Measurements from ENCODE around the gene FILIP1L.

FILIP1L gene

DNA sequence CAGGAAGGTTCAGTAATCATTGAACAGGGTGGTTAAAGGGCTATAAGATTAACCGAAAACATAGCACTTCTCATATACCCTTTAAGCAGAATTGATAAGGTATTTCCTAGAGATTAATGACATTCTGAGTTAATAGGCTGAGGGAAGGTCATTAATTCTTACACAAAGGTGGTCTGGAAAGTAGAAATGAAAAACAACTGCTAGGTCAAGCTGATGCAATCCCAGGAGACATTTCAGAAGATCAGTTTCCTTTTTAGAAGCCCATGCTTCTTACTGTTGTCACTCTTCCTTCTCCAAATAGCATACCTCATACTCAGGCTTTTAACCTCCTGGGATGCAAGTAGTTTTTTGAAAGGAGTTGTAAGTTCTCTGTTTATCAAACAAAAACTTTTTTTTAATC lies 8.8 kb downstream of the FILIP1L start:
- TF ChIP-seq, protein P1, sequence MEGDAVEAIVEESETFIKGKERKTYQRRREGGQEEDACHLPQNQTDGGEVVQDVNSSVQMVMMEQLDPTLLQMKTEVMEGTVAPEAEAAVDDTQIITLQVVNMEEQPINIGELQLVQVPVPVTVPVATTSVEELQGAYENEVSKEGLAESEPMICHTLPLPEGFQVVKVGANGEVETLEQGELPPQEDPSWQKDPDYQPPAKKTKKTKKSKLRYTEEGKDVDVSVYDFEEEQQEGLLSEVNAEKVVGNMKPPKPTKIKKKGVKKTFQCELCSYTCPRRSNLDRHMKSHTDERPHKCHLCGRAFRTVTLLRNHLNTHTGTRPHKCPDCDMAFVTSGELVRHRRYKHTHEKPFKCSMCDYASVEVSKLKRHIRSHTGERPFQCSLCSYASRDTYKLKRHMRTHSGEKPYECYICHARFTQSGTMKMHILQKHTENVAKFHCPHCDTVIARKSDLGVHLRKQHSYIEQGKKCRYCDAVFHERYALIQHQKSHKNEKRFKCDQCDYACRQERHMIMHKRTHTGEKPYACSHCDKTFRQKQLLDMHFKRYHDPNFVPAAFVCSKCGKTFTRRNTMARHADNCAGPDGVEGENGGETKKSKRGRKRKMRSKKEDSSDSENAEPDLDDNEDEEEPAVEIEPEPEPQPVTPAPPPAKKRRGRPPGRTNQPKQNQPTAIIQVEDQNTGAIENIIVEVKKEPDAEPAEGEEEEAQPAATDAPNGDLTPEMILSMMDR (IDR thresholded peaks at IDR 0.05; ENCODE audit: low read depth, low read length): no peak
- no peak overlapping the region for H3K4me3 ChIP-seq (ENCODE audit: low read depth, low read length)

DNA sequence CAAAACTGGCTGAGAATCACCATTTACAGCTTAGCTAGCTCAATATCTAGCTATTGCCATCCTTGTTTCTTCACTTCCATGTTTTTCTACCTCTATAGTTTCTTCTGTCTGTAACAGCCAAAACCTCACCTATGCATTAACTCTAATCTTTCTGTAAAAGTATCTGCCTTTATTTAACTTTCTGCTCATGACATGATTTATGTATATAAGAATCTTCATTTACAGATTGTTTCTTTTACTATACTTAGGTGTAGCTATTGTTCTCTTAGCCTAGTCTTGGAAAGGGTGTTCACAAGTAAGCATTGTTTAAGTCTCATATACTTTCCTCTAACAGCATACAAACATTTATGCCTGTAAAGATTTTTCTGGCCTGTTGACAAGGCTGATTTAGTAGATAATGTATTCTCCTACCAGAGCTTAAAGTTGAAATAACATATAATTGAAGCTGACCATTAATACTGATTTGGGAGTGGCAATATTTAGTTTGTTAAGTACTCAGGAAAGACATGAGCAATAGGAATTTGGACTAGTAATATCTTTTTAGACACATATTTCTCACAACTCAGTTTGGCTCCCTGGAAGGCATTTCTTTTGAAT lies 9.4 kb downstream of the FILIP1L start:
- TF ChIP-seq, protein P1 (IDR thresholded peaks at IDR 0.05; ENCODE audit: low read depth, low read length): no peak
- no peak overlapping the region for H3K4me3 ChIP-seq (ENCODE audit: low read depth, low read length)

DNA sequence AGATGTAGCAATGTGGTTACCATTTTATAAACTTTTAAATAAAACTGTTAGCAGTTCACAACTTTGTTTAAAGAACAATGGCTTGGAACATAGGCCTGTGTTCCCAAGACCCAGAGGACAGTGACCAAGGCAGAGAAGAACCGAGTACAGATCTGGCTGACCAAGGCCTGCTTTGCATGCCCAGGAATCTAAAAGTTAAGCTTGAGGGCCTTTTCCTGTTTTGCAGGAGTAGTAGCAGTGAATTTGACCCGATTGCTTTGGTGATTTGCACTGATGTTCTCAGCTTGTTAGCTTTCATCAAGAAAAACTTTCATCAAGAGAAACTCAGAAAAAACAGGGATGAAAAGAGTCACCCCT lies 9.9 kb downstream of the FILIP1L start:
- TF ChIP-seq, protein P1 (IDR thresholded peaks at IDR 0.05; ENCODE audit: low read depth, low read length): no peak
- no peak overlapping the region for H3K4me3 ChIP-seq (ENCODE audit: low read depth, low read length)

DNA sequence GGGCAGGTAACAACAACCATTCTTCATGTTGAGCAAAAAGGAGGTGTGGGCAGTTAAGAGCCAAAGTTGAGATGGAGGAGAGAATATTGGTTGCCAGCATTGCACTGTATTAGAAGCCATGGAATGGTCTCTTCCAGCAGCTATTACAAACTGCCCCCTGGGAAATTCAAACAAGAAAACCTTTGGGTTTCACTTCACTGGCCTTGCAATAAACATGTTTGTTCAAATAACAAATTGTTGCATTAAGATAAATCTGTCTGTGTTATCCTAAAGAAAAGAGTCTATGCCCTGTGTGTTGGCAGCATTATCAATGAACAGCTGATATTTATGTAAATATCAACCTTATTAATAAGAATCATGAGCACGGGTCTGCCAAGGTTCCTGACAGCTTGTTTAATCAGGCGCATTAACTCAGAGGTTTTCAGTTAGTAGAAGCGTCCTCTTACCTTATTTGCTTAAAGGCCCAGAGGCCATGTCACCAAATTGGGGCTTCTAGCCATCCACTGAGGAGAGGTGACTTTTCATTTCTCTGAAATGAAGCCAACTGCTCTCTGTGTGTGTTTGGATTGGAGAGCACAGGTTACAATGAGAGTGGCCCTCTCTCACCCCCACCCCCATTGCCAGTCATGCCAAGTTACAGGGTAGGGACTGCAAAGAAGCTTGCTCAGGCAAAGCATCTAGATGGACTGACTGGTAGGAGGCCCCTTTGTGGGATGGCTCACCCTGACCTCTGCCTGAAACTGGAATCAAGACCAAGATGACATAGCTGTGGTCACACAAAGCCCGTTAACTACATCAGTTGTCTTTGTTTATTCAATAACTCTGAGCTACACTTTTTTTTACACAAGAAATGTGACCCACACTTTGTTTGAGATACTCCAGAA lies 10.5 kb downstream of the FILIP1L start:
- H3K4me3 ChIP-seq (ENCODE audit: low read depth, low read length): no peak overlapping the region
- TF ChIP-seq, protein P1 (IDR thresholded peaks at IDR 0.05; ENCODE audit: low read depth, low read length): no peak

DNA sequence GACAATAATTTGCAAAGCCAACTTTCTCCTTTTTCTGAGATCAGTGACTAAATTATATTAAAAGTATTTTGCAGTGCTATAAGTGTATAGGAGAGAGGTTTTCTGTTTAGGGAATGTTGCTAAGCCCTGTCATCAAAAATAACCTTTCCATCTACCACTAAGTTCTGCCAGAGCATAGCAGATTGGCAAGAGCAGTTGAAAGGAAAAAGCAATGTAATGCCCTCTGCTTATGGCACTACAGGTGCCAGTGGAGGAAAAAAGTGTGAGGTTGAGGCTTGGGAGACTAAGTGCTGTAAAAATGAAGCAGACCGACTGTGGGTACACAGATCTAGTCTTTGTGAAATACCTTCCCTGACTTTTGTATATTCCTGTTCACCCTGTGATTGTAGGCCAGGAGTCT lies 11.5 kb downstream of the FILIP1L start:
- TF ChIP-seq, protein P1 (IDR thresholded peaks at IDR 0.05; ENCODE audit: low read depth, low read length): no peak
- no peak overlapping the region for H3K4me3 ChIP-seq (ENCODE audit: low read depth, low read length)

DNA sequence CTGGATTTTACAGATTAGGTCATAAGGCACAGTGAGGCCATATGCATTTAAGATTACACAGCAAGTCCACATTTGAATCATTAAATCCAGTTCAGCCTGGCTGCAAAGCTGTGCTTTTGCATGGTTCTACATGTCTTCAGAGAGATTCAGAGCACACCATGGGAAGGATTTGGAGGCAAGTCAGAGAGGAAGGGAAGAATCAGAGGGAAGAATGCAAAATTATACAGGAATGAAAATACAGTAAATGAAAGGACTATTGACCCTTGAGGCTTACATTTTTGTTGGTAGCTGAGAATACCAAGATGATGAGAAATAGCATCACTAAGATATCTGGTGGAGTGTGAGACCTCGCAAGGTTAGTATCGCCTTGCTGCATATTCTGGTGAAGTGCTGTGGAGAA lies 13.9 kb downstream of the FILIP1L start:
- TF ChIP-seq, protein P1 (IDR thresholded peaks at IDR 0.05; ENCODE audit: low read depth, low read length): no peak
- no peak overlapping the region for H3K4me3 ChIP-seq (ENCODE audit: low read depth, low read length)

DNA sequence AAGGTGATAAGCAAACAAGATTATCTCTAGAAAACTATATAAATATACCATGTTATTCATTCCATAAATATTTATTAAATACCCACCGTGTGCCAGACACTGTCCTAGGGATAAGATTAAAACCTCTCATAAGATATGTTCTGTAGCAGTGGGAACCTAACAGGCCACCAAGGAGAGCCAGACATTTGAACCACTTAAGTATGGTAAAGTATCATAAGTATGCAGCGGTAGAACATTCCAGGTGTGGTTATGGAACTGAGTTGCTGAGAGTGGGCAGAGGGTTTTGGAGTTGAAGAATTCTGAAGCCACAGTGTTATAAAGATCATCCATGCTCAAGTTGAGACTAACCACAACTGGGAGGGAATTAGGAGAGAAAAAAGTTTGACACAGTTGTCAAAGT lies 14.7 kb downstream of the FILIP1L start:
- TF ChIP-seq, protein P1 (IDR thresholded peaks at IDR 0.05; ENCODE audit: low read depth, low read length): no peak
- H3K4me3 ChIP-seq (ENCODE audit: low read depth, low read length): no peak overlapping the region

Data from WI38 (cell line).